Retinal pigment epithelial cell (primary cell): ENCODE data around the gene VAMP4.

Experiments
- DNase-seq: peaks from one replicate; pipeline ENCODE4 v3.0.0-alpha.2; 2010; ENCODE audit warnings: low read depth
- H3K4me3 ChIP-seq: 2 replicates; pipeline ENCODE4 v1.5.1; 2011; ENCODE audit warnings: mild to moderate bottlenecking, low read length, control low read depth, moderate library complexity
- CTCF ChIP-seq: conservative IDR thresholded peaks from 2 replicates; pipeline ENCODE4 v1.5.1; 2011; ENCODE audit warnings: low read depth, low read length, control low read depth, inconsistent platforms

The VAMP4 gene

DNA sequence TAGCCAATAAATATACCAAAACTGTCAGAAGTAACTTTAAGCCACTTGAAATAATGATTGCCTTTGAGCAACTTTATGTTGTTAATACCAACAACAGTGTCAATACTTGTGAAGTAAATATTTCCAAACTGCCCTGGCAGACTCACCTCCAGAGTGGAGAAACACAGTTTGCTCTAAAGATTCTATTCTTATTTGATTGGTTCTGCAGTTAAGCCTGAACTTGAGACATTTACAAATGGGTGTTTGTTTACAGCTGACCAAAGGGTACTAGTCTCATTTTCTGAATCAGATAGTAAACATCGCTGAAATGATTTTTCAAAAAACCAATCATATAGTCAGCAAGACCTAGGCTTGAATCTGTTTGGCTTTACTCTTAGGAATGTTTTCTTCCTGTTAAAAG lies 88.1 kb downstream of the VAMP4 start:
- H3K4me3 ChIP-seq: peak overlapping the region; percentile 26
- DNase-seq: no peak
- TF ChIP-seq CTCF: no peak

GRCh38 chr1:171652234-171652822 lies 89.5 kb downstream of the VAMP4 start, which contains the start of gene MYOC:
MYOC (minus strand) TSS chr1:171652688; CDS start chr1:171652611, 77 bp downstream.
- no peak for DNase-seq
- TF ChIP-seq CTCF: no peak
- H3K4me3 ChIP-seq: no peak within 1 kb of the TSS
